GM12892 (cell line): Measurements from ENCODE around the gene STPG3.

Experiments
- DNase-seq: peaks from one replicate; pipeline ENCODE4 v3.0.0; 2011; ENCODE audit not compliant: insufficient read length
- FAIRE-seq: peaks from 2 replicates; lab custom pipeline; 2011; peaks lifted over from hg19 to GRCh38; lab: Jason Lieb, UNC
- POLR2A ChIP-seq: IDR thresholded peaks from 2 replicates; pipeline ENCODE4 v1.6.1; 2011; ENCODE audit warnings: low read depth, low read length, control low read depth
- POLR2AphosphoS5 ChIP-seq: IDR thresholded peaks from 2 replicates; pipeline ENCODE4 v1.6.1; 2011; ENCODE audit warnings: low read depth, low read length, control low read depth
- TAF1 ChIP-seq: IDR thresholded peaks from 2 replicates; pipeline ENCODE4 v1.6.1; 2011; ENCODE audit warnings: low read depth, mild to moderate bottlenecking, control low read depth, low read length, borderline replicate concordance

The STPG3 gene

GRCh38 chr9:137245450-137246421 is 5.3 kb upstream of the STPG3 start:
- FAIRE-seq: no peak
- DNase-seq: no peak
- TF ChIP-seq POLR2AphosphoS5 (no peak), TAF1 (no peak), POLR2A (no peak)

DNA sequence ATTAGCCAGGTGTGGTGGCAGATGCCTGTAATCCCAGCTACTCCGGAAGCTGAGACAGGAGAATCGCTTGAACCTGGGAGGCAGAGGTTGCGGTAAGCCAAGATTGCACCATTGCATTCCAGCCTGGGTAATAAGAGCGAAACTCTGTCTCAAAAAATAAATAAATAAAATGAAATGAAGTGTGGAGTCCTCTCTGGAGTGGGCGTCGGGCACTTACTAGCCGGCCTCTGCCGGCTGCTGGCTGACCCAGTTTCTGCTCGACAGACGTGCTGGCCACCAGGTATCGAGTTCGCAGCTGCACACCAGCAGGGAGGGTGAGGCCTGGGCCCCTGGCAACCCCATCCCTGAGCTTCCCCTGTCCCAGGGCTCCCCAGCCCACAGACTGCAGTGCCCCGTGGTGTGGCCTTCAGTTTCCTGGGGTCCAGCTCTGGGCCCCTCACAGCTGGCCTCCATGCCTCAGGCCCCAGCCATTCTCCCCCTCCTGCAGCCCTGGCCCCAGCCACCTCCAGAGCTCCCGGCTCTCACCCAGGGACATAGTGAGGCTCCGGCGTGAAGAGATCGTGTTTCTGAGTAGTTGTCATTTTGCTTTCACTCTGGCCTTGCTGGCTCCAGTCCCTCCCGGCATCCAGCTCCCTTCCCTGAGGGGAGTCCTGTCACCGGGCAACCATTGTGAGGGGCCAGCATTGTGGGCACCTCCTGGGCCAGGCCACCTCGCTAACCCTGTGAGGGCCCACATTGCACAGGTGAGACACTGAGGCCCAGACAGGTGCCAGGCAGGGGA is 3.8 kb upstream of the STPG3 start:
- no peak for TF ChIP-seq POLR2AphosphoS5
- TF ChIP-seq POLR2A: no peak
- TF ChIP-seq TAF1: no peak
- DNase-seq (no peak), FAIRE-seq (no peak)

DNA sequence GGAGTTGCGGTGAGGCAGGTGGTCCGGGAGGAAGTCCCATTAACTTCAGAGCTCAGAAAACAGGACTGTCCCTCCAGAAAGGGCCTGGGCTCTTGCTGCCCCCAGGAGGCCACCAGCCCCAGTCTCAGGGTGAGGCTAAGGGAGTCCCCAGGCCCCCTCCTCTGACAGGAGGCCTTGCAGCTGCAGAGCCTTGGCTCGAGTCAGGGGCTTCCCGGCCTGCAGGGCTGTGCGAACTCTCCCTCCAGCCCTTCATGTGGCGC is 3.2 kb upstream of the STPG3 start:
- TF ChIP-seq POLR2AphosphoS5 (no peak), TAF1 (no peak), POLR2A (no peak)
- FAIRE-seq (no peak), DNase-seq (no peak)

DNA sequence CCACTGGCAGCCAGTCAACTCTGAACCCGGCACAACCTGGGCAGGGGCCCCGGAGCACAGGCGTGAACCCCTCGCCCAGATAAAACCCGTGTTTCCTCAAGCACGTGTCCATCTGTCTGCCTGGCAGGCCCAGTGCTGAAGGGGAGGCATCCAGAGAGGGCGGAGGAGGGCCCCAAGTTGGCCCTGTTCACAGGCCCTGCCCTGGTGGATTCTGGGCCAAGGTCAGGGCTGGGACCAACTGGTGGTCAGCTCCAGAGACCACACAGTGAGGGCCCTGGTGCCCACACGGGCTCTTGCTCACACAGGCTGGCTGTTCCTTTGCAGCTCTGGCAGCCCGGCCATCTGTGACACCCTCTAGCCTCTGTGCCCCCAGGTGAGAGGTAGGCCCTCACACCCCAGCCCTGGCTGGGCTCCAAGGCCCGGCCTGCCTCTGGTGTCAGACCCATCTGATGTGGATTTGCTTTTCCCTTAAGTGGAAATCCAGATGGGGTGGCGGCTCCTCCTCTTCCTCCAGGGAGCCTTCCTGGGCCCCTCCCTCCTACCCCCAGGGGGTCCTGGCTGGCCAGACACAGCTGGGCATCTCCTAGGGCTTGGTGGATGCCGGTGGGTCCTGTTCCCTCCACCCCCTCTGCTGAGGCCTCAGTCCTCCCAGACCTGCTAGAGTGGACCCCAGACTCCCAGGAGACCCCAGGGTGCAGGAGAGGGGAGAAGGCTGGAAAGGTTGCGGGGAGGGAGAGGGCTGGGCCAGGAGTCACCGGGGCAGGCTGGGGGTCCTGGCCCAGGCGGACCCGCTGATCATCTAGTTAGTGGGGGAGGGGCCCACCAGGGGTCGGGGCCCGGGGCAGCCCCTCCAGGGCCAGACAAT is 525 bp upstream of the STPG3 start:
- no peak for DNase-seq
- no peak for FAIRE-seq
- TF ChIP-seq POLR2AphosphoS5: no peak
- TF ChIP-seq TAF1: no peak
- no peak for TF ChIP-seq POLR2A

GRCh38 chr9:137251490-137252268 is 593 bp downstream of the STPG3 start:
- DNase-seq (no peak), FAIRE-seq (no peak)
- TF ChIP-seq TAF1 (no peak), POLR2AphosphoS5 (no peak), POLR2A (no peak)

- no peak for DNase-seq
- TF ChIP-seq POLR2A (no peak), POLR2AphosphoS5 (no peak), TAF1 (no peak)
- FAIRE-seq: no peak
Measured at GRCh38 chr9:137252555-137253506, 1.7 kb downstream of the STPG3 start.

DNA sequence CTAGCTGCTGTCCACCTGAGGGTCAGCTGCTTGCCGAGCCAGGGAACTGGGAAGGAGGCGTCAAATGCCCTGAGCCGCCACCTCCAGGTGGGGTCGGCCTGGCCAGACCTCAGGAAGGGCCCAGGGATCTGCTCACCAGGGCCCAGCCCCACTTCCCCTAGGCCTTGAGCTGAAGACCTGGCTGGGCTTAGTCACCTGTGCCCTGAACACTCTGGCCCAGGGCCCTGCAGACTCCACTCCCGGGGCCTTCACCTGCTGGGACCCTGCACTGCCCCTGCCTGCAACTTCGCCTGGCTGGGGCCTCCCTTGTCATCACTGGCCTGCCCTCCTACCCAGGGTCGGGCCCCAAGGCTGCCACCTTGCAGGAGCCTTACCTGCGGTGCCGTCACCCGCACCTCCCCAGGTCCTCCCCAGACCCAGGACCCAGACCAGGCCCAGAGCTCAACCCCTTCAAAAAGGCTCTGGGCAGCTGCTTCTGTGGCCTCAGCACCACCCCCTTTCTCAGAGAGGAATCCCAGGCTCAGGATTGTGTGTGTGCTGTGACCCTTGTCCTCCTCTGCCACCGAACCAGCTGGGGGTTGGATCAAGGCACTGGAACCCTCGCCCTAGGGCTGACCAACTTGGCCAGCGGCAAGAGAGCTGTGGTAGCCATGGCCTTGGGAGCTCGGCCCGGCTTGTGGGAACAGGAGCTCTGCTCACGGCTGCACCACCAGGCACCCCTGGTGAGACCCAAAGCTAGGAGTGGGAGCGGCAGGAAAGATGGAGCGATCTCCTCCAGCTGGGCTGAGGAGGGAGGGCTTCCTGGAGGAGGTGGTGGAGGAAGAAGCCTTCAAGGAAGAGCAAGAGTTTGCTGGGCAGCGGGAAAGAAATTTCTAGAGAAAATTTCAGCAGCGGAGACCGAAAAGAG is 2.9 kb downstream of the STPG3 start:
- FAIRE-seq (no peak), DNase-seq (no peak)
- no peak for TF ChIP-seq POLR2A
- no peak for TF ChIP-seq TAF1
- no peak for TF ChIP-seq POLR2AphosphoS5

DNA sequence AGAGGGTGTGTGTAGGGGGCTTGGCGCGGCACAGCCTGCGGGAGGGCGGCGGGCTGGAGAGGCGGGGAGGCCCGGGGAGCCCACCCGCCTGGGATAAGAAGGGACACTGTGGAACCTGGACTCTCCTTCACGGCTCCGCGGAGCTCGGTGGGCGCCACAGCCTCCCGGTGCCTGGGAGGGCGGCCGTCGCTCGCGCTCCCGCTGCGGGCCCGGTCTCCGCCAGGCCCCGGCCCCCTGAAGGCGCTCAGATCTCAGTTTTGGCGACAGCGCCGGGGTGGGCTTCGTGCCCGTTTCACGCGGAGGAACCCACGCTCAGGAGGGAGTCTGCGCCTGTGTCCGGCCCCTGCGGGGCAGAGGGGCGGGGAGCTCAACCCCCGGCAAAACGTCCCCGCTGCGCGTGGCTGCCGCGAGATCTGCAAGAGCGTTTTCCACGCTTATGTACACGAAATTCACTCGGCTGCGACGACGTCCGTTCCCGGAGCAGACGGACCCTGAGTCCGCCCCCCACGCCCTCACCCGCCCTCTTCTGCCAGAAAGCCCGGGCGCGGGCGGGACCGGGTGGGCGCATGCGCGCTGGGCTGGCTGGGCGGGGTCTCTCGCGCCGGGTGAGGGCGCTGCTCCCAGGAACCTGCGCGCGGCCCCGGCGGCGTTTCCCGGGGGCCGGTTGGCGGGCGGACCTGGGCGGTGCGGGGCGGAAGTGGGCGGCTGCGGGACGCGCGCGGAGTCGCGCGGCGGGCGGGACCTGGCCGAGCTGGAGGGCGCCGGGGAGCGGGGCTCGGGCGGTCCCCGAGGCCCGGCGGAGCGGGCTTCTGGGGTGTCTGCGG is 3.8 kb downstream of the STPG3 start, which contains the start of gene NELFB:
Gene NELFB, plus strand, starts transcription at position 704 of the 824 bp plus-strand sequence.
- TF ChIP-seq POLR2A: peak; percentile 68
- TF ChIP-seq TAF1: no peak
- FAIRE-seq (peak; percentile 100), DNase-seq (peak; percentile 100)
